Adrenal gland (tissue), 5 donors: ENCODE data around the gene PPM1A.

Experiments
- CTCF ChIP-seq, 6 experiments: fragments of 450-650 bp in 4 of 6; fragments of 200-600 bp in 2 of 6; sonication (generic) in 1 of 6; IDR thresholded peaks; 1 replicate in 5 of 6; 2 replicates in 1 of 6; pipeline versions ENCODE4 v1.5.1 to v1.8.0; 2016 to 2021; ENCODE audit warnings: antibody characterized with exemption in 6 of 6, mild to moderate bottlenecking in 2 of 6, moderate library complexity in 1 of 6
- POLR2A ChIP-seq, 2 donors: fragments of 450-650 bp; IDR thresholded peaks; one replicate each; pipeline ENCODE4 v1.6.1; 2017; ENCODE audit warnings: antibody characterized with exemption in 2 of 2, mild to moderate bottlenecking in 2 of 2, moderate library complexity in 1 of 2
- donor health status: DM: no; HTN: no; CAD: no.

- no peak for TF ChIP-seq POLR2A (IDR thresholded peaks at IDR 0.05)
- TF ChIP-seq CTCF (IDR thresholded peaks at IDR 0.05), result no peak
Observed at GRCh38 chr14:60233891-60234290, 15.1 kb upstream of the PPM1A start.
